Spleen (tissue), 7 donors: ENCODE data around the gene DNM2.
"Not testable (repeated sequence)": the region's sequence is repeated elsewhere in the genome, so short reads cannot be mapped to it uniquely, and the experiment has no call there.

Experiments
- POLR2A ChIP-seq, 3 donors: fragments of 450-650 bp; IDR thresholded peaks; one replicate each; pipeline ENCODE4 v1.5.1; 2017; ENCODE audit warnings: antibody characterized with exemption in 3 of 3, mild to moderate bottlenecking in 1 of 3
- TF ChIP-seq, protein P1 (sequence below), 11 experiments: fragments of 200-600 bp in 7 of 11; fragments of 450-650 bp in 4 of 11; sonication (generic) in 4 of 11; IDR thresholded peaks in 8 of 11; conservative IDR thresholded peaks in 3 of 11; 1 replicate in 7 of 11; 2 replicates in 4 of 11; pipeline versions ENCODE4 v1.4.0 to v1.8.0; 2016 to 2021; ENCODE audit warnings: antibody characterized with exemption in 11 of 11, inconsistent platforms in 4 of 11, mild to moderate bottlenecking in 1 of 11
- donor health status: DM: no; HTN: no; CAD: no; lungs with moderate emphysema.
- donor health status: DM: no; HTN: no; CAD: no.
- donor health status: DM: no; HTN: no; CAD: no.

DNA sequence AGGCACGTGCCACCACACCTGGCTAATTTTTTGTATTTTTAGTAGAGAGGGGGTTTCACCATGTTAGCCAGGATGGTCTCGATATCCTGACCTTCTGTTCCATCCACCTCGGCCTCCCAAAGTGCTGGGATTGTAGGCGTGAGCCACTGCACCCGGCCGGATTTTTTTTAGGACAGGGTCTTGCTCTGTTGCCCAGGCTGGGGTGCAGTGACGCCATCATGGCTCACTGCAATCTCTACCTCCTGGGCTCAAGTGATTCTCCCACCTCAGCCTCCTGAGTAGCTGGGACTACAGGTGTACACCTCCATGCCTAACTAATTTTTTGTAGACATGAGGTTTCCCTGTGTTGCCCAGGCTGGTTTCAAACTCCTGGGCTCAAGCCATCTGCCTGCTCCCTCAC lies 119.8 kb downstream of the DNM2 start:
- TF ChIP-seq, protein P1, sequence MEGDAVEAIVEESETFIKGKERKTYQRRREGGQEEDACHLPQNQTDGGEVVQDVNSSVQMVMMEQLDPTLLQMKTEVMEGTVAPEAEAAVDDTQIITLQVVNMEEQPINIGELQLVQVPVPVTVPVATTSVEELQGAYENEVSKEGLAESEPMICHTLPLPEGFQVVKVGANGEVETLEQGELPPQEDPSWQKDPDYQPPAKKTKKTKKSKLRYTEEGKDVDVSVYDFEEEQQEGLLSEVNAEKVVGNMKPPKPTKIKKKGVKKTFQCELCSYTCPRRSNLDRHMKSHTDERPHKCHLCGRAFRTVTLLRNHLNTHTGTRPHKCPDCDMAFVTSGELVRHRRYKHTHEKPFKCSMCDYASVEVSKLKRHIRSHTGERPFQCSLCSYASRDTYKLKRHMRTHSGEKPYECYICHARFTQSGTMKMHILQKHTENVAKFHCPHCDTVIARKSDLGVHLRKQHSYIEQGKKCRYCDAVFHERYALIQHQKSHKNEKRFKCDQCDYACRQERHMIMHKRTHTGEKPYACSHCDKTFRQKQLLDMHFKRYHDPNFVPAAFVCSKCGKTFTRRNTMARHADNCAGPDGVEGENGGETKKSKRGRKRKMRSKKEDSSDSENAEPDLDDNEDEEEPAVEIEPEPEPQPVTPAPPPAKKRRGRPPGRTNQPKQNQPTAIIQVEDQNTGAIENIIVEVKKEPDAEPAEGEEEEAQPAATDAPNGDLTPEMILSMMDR (IDR thresholded peaks at IDR 0.05 in 8 of 11, conservative IDR thresholded peaks at IDR 0.05 in 3 of 11) = not testable (repeated sequence)
- not testable (repeated sequence) for TF ChIP-seq POLR2A (IDR thresholded peaks at IDR 0.05)
